GM20000 (cell line): ENCODE results near the gene CHCHD4.

ENCODE experiments used
- DNase-seq: peaks from one replicate; pipeline ENCODE4 v3.0.0; 2012; ENCODE audit warnings: low spot score
- CTCF ChIP-seq: IDR thresholded peaks from 2 replicates; pipeline ENCODE4 v1.5.1; 2012; ENCODE audit warnings: mild to moderate bottlenecking, control low read depth; ENCODE audit errors: extremely low read depth, missing control alignments

The CHCHD4 gene

GRCh38 chr3:14139771-14140170, 15.1 kb upstream of the CHCHD4 start:
- DNase-seq = no peak
- TF ChIP-seq CTCF = no peak

GRCh38 chr3:14138878-14139655, 14.4 kb upstream of the CHCHD4 start:
- TF ChIP-seq CTCF = no peak
- no peak for DNase-seq

GRCh38 chr3:14138109-14138877, 13.6 kb upstream of the CHCHD4 start:
- TF ChIP-seq CTCF = no peak
- no peak for DNase-seq

GRCh38 chr3:14137445-14137844, 12.8 kb upstream of the CHCHD4 start:
- TF ChIP-seq CTCF = no peak
- no peak for DNase-seq

GRCh38 chr3:14137004-14137403, 12.3 kb upstream of the CHCHD4 start:
- TF ChIP-seq CTCF = no peak
- DNase-seq = no peak

GRCh38 chr3:14135581-14135980, 10.9 kb upstream of the CHCHD4 start:
- no peak for DNase-seq
- no peak for TF ChIP-seq CTCF

GRCh38 chr3:14134291-14134690, 9.6 kb upstream of the CHCHD4 start:
- no peak for TF ChIP-seq CTCF
- no peak for DNase-seq
